Heart right ventricle (tissue), 16 donors: ENCODE measurements around the gene ZCCHC24. TPM values are rescaled to one million over a fixed set of nuclear protein-coding genes. Genes with fewer than 3 reads are reported as not detected.

Source experiments
- ATAC-seq, 8 donors: fragments of 200-7000 bp; cut with Tn5 transposase; one replicate each; pipeline ENCODE4 v1.9.1; 2020; ENCODE audit warnings: mild to moderate bottlenecking in 8 of 8, moderate library complexity in 8 of 8, moderate number of reproducible peaks in 1 of 8
- DNase-seq, 2 donors: peaks; one replicate each; pipeline ENCODE4 v3.0.0-alpha.2; 2020
- H3K27ac ChIP-seq, 10 donors: fragments of 200-600 bp; sonication (generic) in 2 of 10; one replicate each; pipeline versions ENCODE4 v1.5.0 to v1.8.0; 2020 to 2022; ENCODE audit warnings: mild to moderate bottlenecking in 3 of 10
- H3K27me3 ChIP-seq, 7 donors: fragments of 200-600 bp; one replicate each; pipeline ENCODE4 v1.8.0; 2021 to 2022; ENCODE audit warnings: mild to moderate bottlenecking in 2 of 7
- H3K36me3 ChIP-seq, 9 donors: fragments of 200-600 bp; sonication (generic) in 1 of 9; one replicate each; pipeline versions ENCODE4 v1.5.0 to v1.8.0; 2020 to 2022; ENCODE audit warnings: mild to moderate bottlenecking in 2 of 9
- H3K4me1 ChIP-seq, 9 donors: fragments of 200-600 bp; sonication (generic) in 1 of 9; one replicate each; pipeline versions ENCODE4 v1.5.0 to v1.8.0; 2020 to 2022; ENCODE audit warnings: mild to moderate bottlenecking in 4 of 9
- H3K4me3 ChIP-seq, 10 donors: fragments of 200-600 bp; sonication (generic) in 2 of 10; one replicate each; pipeline versions ENCODE4 v1.5.0 to v1.8.0; 2020 to 2022; ENCODE audit warnings: mild to moderate bottlenecking in 7 of 10, moderate library complexity in 2 of 10
- H3K9me3 ChIP-seq, 11 donors: fragments of 200-600 bp in 10 of 11; sonication (generic) in 2 of 11; one replicate each; pipeline versions ENCODE4 v1.5.0 to v1.8.0; 2013 to 2022; ENCODE audit warnings: mild to moderate bottlenecking in 2 of 11, control low read depth in 1 of 11, moderate library complexity in 1 of 11
- CTCF ChIP-seq, 9 donors: fragments of 200-600 bp; sonication (generic) in 2 of 9; IDR thresholded peaks; one replicate each; pipeline versions ENCODE4 v1.5.0 to v1.8.0; 2021 to 2022; ENCODE audit warnings: antibody characterized with exemption in 9 of 9, mild to moderate bottlenecking in 5 of 9, moderate library complexity in 1 of 9
- WGBS, 2 donors: extraction: QIAGEN DNeasy Blood & Tissue Kit; methylation state at CpG; one replicate each; pipeline ENCODE4 v1.1.7; 2013; ENCODE audit warnings: inconsistent platforms in 1 of 2; 5-methylcytosine and 5-hydroxymethylcytosine counted together
- intact Hi-C, 10 donors: fragments of 100-400 bp; cut with DNase I; formaldehyde crosslinking; loops; one replicate each; pipeline versions ENCODE4 v1.11.1 to v1.14.2; 2022
- polyA plus RNA-seq, 2 donors: library from polyadenylated mRNA; stranded (reverse); fragments of 200-250 nt; gene quantifications; one replicate each; pipeline ENCODE4 v1.2.3, GENCODE V29; 2013
- total RNA-seq, 10 donors: library from RNA; stranded (reverse); fragmentation: NEBNext Ultra II Directional in 3 of 10; extraction: Animal tissue kit (Norgen Biotek cat#: 25700) in 3 of 10; gene quantifications; one replicate each; pipeline versions ENCODE4 v1.2.1 to v1.2.4, GENCODE V29; 2021 to 2023
- donor health status: Arrhythmogenic right ventricular cardiomyopathy.
- donor health status: ischemic (EF 13 %, LVEDD 7.1; RV severe dilation, severe dysfunction).
- donor health status: healthy with polysubstance abuse.
- donor health status: DM: no; HTN: yes; CAD: no.
- donor health status: DM: no; HTN: no; CAD: no.
- donor health status: ischemic (EF 25% LVEDD 6.9; RV normal size, moderate dysfunction).
- donor health status: ischemic (EF 25% LVEDD 5.7; RV mildly dilated, moderate dysfunction).
- donor health status: healthy.
- donor health status: DM: yes; HTN: yes; CAD: no.
- donor health status: Ischemic cardiomyopathy.
- donor health status: ischemic (EF 35%, LVEDD 5.7; RV mildly dilated, moderate dysfunction).
- donor health status: nonischemic (EF 11% LVEDD 7.7; RV severe dilation, severe dysfunction).
- donor health status: DM: yes; HTN: yes; CAD: no.
- donor health status: PGD.
- donor health status: ischemic (EF 29% LVEDD 5.4; RV normal size, mild dysfunction).
- donor health status: nonischemic (EF 23%, LVEDD 6.1; RV moderate dilation, normal function).

ZCCHC24 gene
- total and polyA plus RNA-seq, 12 donors, result 19.3 to 59.0 (median 45.9) TPM

GRCh38 chr10:79443338-79444198, 1.9 kb downstream of the ZCCHC24 start:
- Histone ChIP-seq H3K27me3 (no peaks in the 10 kb centered on the region), H3K27ac (peak overlapping the region in 9 of 10 donors; percentile 92 to 99 (median 97)), H3K9me3 (no peaks in the 10 kb centered on the region), H3K36me3 (peaks cover 0 to 23% (median 0%) of the 10 kb centered on the region in 9 donors), H3K4me1 (peaks cover 16 to 69% (median 61%) of the 10 kb centered on the region in 9 donors), H3K4me3 (peak overlapping the region; percentile 85 to 99 (median 96))
- no peak for TF ChIP-seq CTCF (IDR thresholded peaks at IDR 0.05)
- ATAC-seq, result no peak
- DNase-seq, result no peak
- intact Hi-C loops, result loop anchor here in 7 of 10 donors (2.0 to 10.0 kb wide), 6 partner anchors 36 to 49 kb away; no protein-coding TSS in a partner anchor
- WGBS, 2 donors, result 21 to 24% methylated on average over 11 of the region's 11 CpGs

DNA sequence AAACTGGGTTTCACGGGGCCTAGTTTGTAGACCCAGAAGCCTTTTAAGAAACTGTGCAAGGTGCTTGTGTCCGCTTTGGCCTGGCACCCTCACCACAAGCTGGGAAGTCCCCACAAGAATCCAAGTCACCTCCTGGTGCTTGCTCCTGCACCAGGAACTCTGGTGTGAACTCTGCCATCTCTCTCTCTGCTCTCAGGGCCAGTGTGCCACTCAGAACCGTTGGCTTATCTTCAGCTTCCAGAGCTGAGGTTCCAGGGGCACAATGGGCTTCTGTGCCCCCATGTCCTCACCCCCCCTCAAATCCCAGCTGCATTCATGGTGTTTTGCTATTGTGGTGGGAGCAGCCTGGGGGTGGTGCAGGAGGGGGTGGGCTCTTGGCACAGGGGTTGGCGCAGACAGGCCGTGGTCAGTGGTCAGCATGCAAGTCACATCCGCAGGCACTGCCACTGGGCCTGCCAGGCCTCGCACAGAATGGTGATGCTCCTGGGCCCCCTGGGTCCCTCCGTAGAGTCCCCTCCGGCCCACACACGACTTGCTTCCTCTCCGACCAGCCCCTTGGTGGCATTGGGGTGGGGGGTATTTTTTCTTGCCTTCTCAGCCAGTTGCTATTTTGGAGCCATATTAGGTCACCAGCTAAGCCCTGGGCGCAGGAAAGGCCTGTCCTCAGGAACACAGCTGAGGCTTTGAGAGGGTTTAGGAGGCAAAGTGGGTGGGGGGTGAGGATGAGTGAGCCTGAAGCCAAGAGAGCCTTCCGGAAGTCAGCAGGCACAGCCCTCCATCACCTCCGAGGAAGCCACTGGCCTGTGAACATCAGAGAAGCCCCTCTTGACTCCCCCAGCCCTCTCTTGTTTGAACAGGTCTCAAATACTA, 3.0 kb downstream of the ZCCHC24 start:
- intact Hi-C loops, result loop anchor here in 5 of 10 donors (2.0 to 10.0 kb wide), 4 partner anchors 35 to 48 kb away; no protein-coding TSS in a partner anchor
- WGBS, 2 donors, result 70 to 74% methylated on average over 14 of the region's 14 CpGs
- H3K9me3 ChIP-seq, result no peaks in the 10 kb centered on the region
- peaks cover 16 to 81% (median 73%) of the 10 kb centered on the region in 9 donors for H3K4me1 ChIP-seq
- no peaks in the 10 kb centered on the region for H3K27me3 ChIP-seq
- peaks cover 0 to 25% (median 0%) of the 10 kb centered on the region in 9 donors for H3K36me3 ChIP-seq
- DNase-seq (no peak), ATAC-seq (no peak)
- H3K27ac ChIP-seq, result peak overlapping the region in 6 of 10 donors; percentile 31 to 99 (median 98)
- no peak for TF ChIP-seq CTCF (IDR thresholded peaks at IDR 0.05)
- H3K4me3 ChIP-seq, result peak overlapping the region in 9 of 10 donors; percentile 85 to 99 (median 97)

DNA sequence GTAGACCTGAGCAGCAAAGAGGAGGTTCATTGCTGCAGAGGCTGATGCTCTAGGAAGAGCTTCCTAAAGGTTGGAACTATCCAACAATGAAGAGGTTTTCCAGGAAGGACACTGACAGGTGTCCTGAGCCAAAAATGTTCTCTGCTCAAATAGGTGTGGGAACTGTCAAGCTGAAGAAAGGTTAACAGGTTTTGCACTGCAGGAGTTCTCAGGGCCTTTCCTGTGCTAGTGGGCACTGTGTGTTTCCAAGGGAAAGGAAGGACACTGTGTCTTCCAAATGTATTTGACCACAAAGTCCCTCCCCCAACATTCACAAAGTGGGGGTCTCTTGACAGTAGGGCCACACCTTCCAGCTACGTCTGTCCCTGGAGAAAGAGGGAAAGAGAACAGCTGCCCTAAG, 4.0 kb downstream of the ZCCHC24 start:
- no peaks in the 10 kb centered on the region for H3K9me3 ChIP-seq
- DNase-seq (no peak), ATAC-seq (no peak)
- intact Hi-C loops, result loop anchor here in 4 of 10 donors (5.0 to 10.0 kb wide), 3 partner anchors 34 to 47 kb away; no protein-coding TSS in a partner anchor
- H3K36me3 ChIP-seq, result peaks cover 0 to 33% (median 0%) of the 10 kb centered on the region in 9 donors
- H3K4me3 ChIP-seq, result no peak overlapping the region
- H3K4me1 ChIP-seq, result peaks cover 21 to 82% (median 77%) of the 10 kb centered on the region in 9 donors
- no peak for TF ChIP-seq CTCF (IDR thresholded peaks at IDR 0.05)
- WGBS, 2 donors, result 0 to 45% methylated on average over 1 of the region's 1 CpG
- H3K27me3 ChIP-seq, result no peaks in the 10 kb centered on the region
- H3K27ac ChIP-seq, result peak overlapping the region in 4 of 10 donors; percentile 12 to 98 (median 44)

DNA sequence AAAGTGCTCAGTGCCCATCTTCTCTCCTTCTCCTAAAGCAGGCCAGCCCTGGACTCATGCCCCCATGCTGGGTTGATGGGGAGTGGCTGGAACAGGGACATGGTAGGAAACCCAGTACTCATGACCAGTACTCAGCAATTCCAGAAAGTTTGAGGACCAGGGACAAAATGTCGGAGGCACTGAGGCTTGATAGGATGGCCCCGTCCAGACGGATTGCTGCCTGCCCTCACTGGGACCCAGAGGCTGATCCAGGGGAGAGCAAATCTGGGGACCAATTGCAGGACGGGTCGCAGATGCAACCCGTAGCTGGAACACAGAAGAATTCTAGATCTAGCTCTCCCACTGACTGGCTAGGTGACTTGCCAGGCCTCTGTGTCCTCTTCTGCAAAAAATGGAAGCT, 5.1 kb downstream of the ZCCHC24 start:
- Histone ChIP-seq H3K27ac (peak overlapping the region in 5 of 10 donors; percentile 9 to 36 (median 22)), H3K36me3 (peaks cover 0 to 34% (median 0%) of the 10 kb centered on the region in 9 donors), H3K4me3 (no peak overlapping the region), H3K9me3 (no peaks in the 10 kb centered on the region), H3K4me1 (peaks cover 32 to 90% (median 85%) of the 10 kb centered on the region in 9 donors), H3K27me3 (no peaks in the 10 kb centered on the region)
- DNase-seq, result no peak
- intact Hi-C loops, result loop anchor here in 4 of 10 donors (5.0 to 10.0 kb wide), 3 partner anchors 33 to 45 kb away; no protein-coding TSS in a partner anchor
- ATAC-seq, result no peak
- no peak for TF ChIP-seq CTCF (IDR thresholded peaks at IDR 0.05)
- 90 to 91% methylated on average over 6 of the region's 6 CpGs for WGBS, 2 donors
